GM06990 (cell line): ENCODE data around the gene ORC2.
"Not testable (repeated sequence)": the region's sequence is repeated elsewhere in the genome, so short reads cannot be mapped to it uniquely, and the experiment has no call there.

ENCODE experiments used
- DNase-seq: peaks from one replicate; pipeline ENCODE4 v3.0.0-alpha.2; 2011; ENCODE audit not compliant: insufficient read length; ENCODE audit errors: extremely low read depth
- H3K27me3 ChIP-seq: replicated peaks from 2 replicates; pipeline ENCODE4 v1.6.0; 2011; ENCODE audit warnings: low read length; ENCODE audit not compliant: control insufficient read depth, insufficient read depth
- H3K36me3 ChIP-seq: 2 replicates; pipeline ENCODE4 v1.5.1; 2011; ENCODE audit warnings: low read length; ENCODE audit not compliant: control insufficient read depth, insufficient read depth
- H3K4me3 ChIP-seq: replicated peaks from 2 replicates; pipeline ENCODE4 v1.5.1; 2011; ENCODE audit warnings: low read depth, mild to moderate bottlenecking, control low read depth, low read length
- CTCF ChIP-seq: IDR thresholded peaks from 2 replicates; pipeline ENCODE4 v1.5.1; 2011; ENCODE audit warnings: low read length, control low read depth, mild to moderate bottlenecking, inconsistent platforms; ENCODE audit not compliant: insufficient read depth, poor library complexity, severe bottlenecking

The ORC2 gene

GRCh38 chr2:200968735-200969134 lies 5.3 kb upstream of the ORC2 start:
- H3K36me3 ChIP-seq = no peaks in the 10 kb centered on the region
- no peak for TF ChIP-seq CTCF
- no peaks in the 10 kb centered on the region for H3K27me3 ChIP-seq
- no peak overlapping the region for H3K4me3 ChIP-seq
- DNase-seq = no peak

DNA sequence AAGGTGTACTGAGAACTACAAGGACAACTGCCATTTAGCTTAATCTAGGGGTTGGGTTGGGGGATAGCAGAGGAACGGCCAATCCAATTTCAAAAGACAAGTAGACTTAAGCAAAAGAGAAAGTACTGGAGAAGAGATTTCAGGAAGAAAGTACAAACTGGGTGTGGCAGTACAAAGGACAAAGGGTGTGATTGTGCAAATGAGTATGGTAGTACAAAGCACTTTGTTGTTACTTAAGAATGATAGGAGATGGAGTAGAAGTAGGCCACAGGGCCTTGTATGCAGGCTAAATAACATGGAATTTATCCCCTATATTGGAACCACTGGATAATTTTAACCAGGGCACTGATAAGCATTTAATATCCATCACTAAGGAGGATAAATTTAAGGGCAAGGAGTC lies 4.7 kb upstream of the ORC2 start:
- DNase-seq = no peak
- H3K36me3 ChIP-seq = no peaks in the 10 kb centered on the region
- no peak overlapping the region for H3K4me3 ChIP-seq
- TF ChIP-seq CTCF = no peak
- H3K27me3 ChIP-seq = no peaks in the 10 kb centered on the region

GRCh38 chr2:200966770-200967169 lies 3.3 kb upstream of the ORC2 start:
- Histone ChIP-seq H3K4me3 (no peak overlapping the region), H3K36me3 (no peaks in the 10 kb centered on the region), H3K27me3 (no peaks in the 10 kb centered on the region)
- DNase-seq = peak; percentile 25
- TF ChIP-seq CTCF = no peak

DNA sequence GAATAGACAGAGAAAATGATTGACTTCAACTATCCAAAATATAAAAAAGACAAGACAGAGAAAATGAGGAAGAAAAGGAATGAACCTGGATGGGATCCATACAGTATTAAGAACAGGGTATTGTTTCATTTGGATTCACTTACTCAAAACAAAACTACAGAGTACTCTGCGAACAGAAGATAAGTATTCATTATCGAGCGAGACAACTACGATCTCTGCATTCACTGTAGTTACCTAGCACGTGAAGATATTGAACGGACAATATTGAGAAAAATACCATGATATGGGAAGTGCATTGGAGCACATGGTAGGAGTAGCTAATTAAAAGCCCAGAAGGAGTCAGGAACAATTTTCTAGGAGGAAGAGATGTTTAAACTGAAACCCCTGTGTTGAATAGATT lies 1.0 kb upstream of the ORC2 start:
- DNase-seq = no peak
- Histone ChIP-seq H3K27me3 (no peaks in the 10 kb centered on the region), H3K4me3 (peak overlapping the region; percentile 82), H3K36me3 (no peaks in the 10 kb centered on the region)
- no peak for TF ChIP-seq CTCF

GRCh38 chr2:200963918-200964252 lies 425 bp upstream of the ORC2 start:
- H3K36me3 ChIP-seq, DNase-seq: not testable (repeated sequence)

GRCh38 chr2:200962811-200963123 lies 693 bp downstream of the ORC2 start:
- TF ChIP-seq CTCF = no peak
- Histone ChIP-seq H3K36me3 (no peaks in the 10 kb centered on the region; the same call in 1 of the 2 replicates), H3K4me3 (peak overlapping the region; percentile 82), H3K27me3 (no peaks in the 10 kb centered on the region)
- no peak for DNase-seq

More at GRCh38 chr2:200963918-200964252, 425 bp upstream of the ORC2 start:
- peak overlapping the region; percentile 82 for H3K4me3 ChIP-seq
- not testable (repeated sequence) for H3K27me3 ChIP-seq

- TF ChIP-seq CTCF = no peak
- no peak for DNase-seq
- Histone ChIP-seq H3K27me3 (no peaks in the 10 kb centered on the region), H3K4me3 (no peak overlapping the region; the same call in 1 of the 2 replicates), H3K36me3 (peaks cover 2% of the 10 kb centered on the region; the same call in 1 of the 2 replicates)
Observed at GRCh38 chr2:200961674-200962073, 1.8 kb downstream of the ORC2 start.
